Transverse colon (tissue), 4 donors: ENCODE measurements around the gene KRT3. TPM values are rescaled to one million over a fixed set of nuclear protein-coding genes. Genes with fewer than 3 reads are reported as not detected.
A peak's percentile ranks its signal among the peaks of the same experiment; 100 is the strongest.

Source experiments
- DNase-seq: peaks from one replicate; pipeline ENCODE4 v3.0.0-alpha.2; 2019
- H3K27ac ChIP-seq, 4 donors: fragments of 200-600 bp; sonication (generic); 2 replicates each; pipeline ENCODE4 v1.5.1; 2016 to 2018; ENCODE audit warnings: inconsistent platforms in 4 of 4
- H3K27me3 ChIP-seq: fragments of 200-600 bp; sonication (generic); 2 replicates; pipeline ENCODE4 v1.5.1; 2017; ENCODE audit warnings: inconsistent platforms
- H3K36me3 ChIP-seq, 4 donors: fragments of 200-600 bp; sonication (generic); 2 replicates each; pipeline ENCODE4 v1.5.1; 2017 to 2019; ENCODE audit warnings: inconsistent platforms in 4 of 4
- H3K4me1 ChIP-seq, 4 donors: fragments of 200-600 bp; sonication (generic); 2 replicates each; pipeline ENCODE4 v1.5.1; 2017 to 2020; ENCODE audit warnings: inconsistent platforms in 4 of 4
- H3K4me3 ChIP-seq, 4 donors: fragments of 200-600 bp; sonication (generic); 1 replicate in 1 of 4; 2 replicates in 3 of 4; pipeline versions ENCODE4 v1.5.1 to v1.6.1; 2017 to 2019; ENCODE audit warnings: inconsistent platforms in 4 of 4
- H3K9me3 ChIP-seq, 2 donors: fragments of 200-600 bp; sonication (generic); 2 replicates each; pipeline ENCODE4 v1.5.1; 2017 to 2019; ENCODE audit warnings: inconsistent platforms in 2 of 2
- CTCF ChIP-seq, 5 experiments: fragments of 200-600 bp in 3 of 5; fragments of 450-650 bp in 2 of 5; sonication (generic) in 3 of 5; IDR thresholded peaks; 1 replicate in 2 of 5; 2 replicates in 3 of 5; pipeline ENCODE4 v1.5.1; 2016 to 2017; ENCODE audit warnings: antibody characterized with exemption in 5 of 5, inconsistent platforms in 3 of 5, mild to moderate bottlenecking in 2 of 5, moderate library complexity in 1 of 5
- EP300 ChIP-seq: sonication (generic); formaldehyde crosslinking; IDR thresholded peaks from one replicate; pipeline ENCODE4 v1.6.1; 2017; ENCODE audit warnings: antibody characterized with exemption, low read depth
- POLR2A ChIP-seq: fragments of 450-650 bp; IDR thresholded peaks from one replicate; pipeline ENCODE4 v1.6.1; 2016; ENCODE audit warnings: antibody characterized with exemption, mild to moderate bottlenecking, moderate library complexity
- POLR2AphosphoS5 ChIP-seq, 3 donors: sonication (generic); formaldehyde crosslinking; IDR thresholded peaks; one replicate each; pipeline ENCODE4 v1.6.1; 2016; ENCODE audit warnings: antibody characterized with exemption in 3 of 3
- WGBS, 2 donors: methylation state at CpG; one replicate each; pipeline ENCODE4 v1.1.5; 2018; ENCODE audit warnings: low coverage in 1 of 2; 5-methylcytosine and 5-hydroxymethylcytosine counted together
- in situ Hi-C, 4 donors: fragments of 200-750 bp; cut with MboI; loops; one replicate each; pipeline versions ENCODE4 v1.15.0 to v1.15.1; 2017; ENCODE audit warnings: low sequenced_read_pairs in 3 of 4, low pct_ligation_motif_present in 1 of 4, low pct_unique_long_range_greater_than_20kb in 1 of 4
- intact Hi-C: fragments of 100-400 bp; cut with DNase I; formaldehyde crosslinking; loops from one replicate; pipeline ENCODE4 v1.15.1; 2023; ENCODE audit warnings: low total_unique reads
- total RNA-seq, 4 donors: library from RNA; depleted of rRNA; stranded (reverse); fragments of >200 nt; gene quantifications; one replicate each; pipeline ENCODE4 v1.1.0, GENCODE V29; 2016

Gene KRT3
- total RNA-seq, 4 donors from 2014 or later: not detected

- WGBS, 2 donors: 60 to 62% methylated on average over 3 to 19 of the region's 19 CpGs
- in situ Hi-C loops: no loop called here
- intact Hi-C loops: no loop called here
Measured at GRCh38 chr12:52790427-52791270, 5.3 kb downstream of the KRT3 start.

GRCh38 chr12:52789637-52790426 lies 6.1 kb downstream of the KRT3 start:
- H3K4me3 ChIP-seq: no peak overlapping the region

More at GRCh38 chr12:52790427-52791270, 5.3 kb downstream of the KRT3 start:
- Histone ChIP-seq H3K4me1 (peaks cover 0 to 7% (median 2%) of the 10 kb centered on the region in 4 donors), H3K27me3 (peaks cover 9% of the 10 kb centered on the region), H3K27ac (no peak overlapping the region), H3K36me3 (no peaks in the 10 kb centered on the region), H3K9me3 (no peaks in the 10 kb centered on the region), H3K4me3 (no peak overlapping the region)
- TF ChIP-seq EP300: no peak
- no peak for TF ChIP-seq CTCF (IDR thresholded peaks at IDR 0.05)
- no peak for TF ChIP-seq POLR2A
- no peak for TF ChIP-seq POLR2AphosphoS5 (IDR thresholded peaks at IDR 0.05)
- DNase-seq: no peak

GRCh38 chr12:52788876-52789636 lies 6.9 kb downstream of the KRT3 start:
- Histone ChIP-seq H3K36me3 (no peaks in the 10 kb centered on the region), H3K4me3 (no peak overlapping the region), H3K27me3 (peaks cover 9% of the 10 kb centered on the region), H3K9me3 (no peaks in the 10 kb centered on the region), H3K4me1 (peaks cover 0 to 7% (median 2%) of the 10 kb centered on the region in 4 donors), H3K27ac (no peak overlapping the region)
- intact Hi-C loops (no loop called here), in situ Hi-C loops (no loop called here)
- no peak for DNase-seq
- TF ChIP-seq POLR2A: no peak
- no peak for TF ChIP-seq EP300
- no peak for TF ChIP-seq POLR2AphosphoS5 (IDR thresholded peaks at IDR 0.05)
- no peak for TF ChIP-seq CTCF (IDR thresholded peaks at IDR 0.05)
- WGBS, 2 donors: 92% methylated on average over 11 of the region's 11 CpGs; no CpG with 5 or more reads in 1 of the 2 donors

More at GRCh38 chr12:52789637-52790426, 6.1 kb downstream of the KRT3 start:
- in situ Hi-C loops: no loop called here
- 31% methylated on average over 35 of the region's 50 CpGs; no CpG with 5 or more reads in 1 of the 2 donors for WGBS, 2 donors
- Histone ChIP-seq H3K27ac (no peak overlapping the region), H3K36me3 (no peaks in the 10 kb centered on the region), H3K27me3 (peaks cover 9% of the 10 kb centered on the region), H3K9me3 (no peaks in the 10 kb centered on the region), H3K4me1 (peaks cover 0 to 7% (median 2%) of the 10 kb centered on the region in 4 donors)
- intact Hi-C loops: no loop called here
- peak; percentile 51 for DNase-seq
- TF ChIP-seq EP300 (no peak), POLR2AphosphoS5 (IDR thresholded peaks at IDR 0.05) (no peak), CTCF (IDR thresholded peaks at IDR 0.05) (no peak), POLR2A (no peak)
